GM18505 (cell line): ENCODE measurements around the gene FAM53C.
"Not testable (repeated sequence)": the region's sequence is repeated elsewhere in the genome, so short reads cannot be mapped to it uniquely, and the experiment has no call there.

Experiments
- ATAC-seq: cut with Tn5 transposase; IDR thresholded peaks from one replicate; pipeline ENCODE4 v1.9.1; 2021; ENCODE audit not compliant: unreplicated experiment
- POLR2A ChIP-seq: IDR thresholded peaks from 4 replicates; pipeline ENCODE4 v1.6.1; 2011; ENCODE audit warnings: borderline replicate concordance; ENCODE audit not compliant: insufficient read depth, insufficient read length; ENCODE audit errors: extremely low read depth

Gene FAM53C

DNA sequence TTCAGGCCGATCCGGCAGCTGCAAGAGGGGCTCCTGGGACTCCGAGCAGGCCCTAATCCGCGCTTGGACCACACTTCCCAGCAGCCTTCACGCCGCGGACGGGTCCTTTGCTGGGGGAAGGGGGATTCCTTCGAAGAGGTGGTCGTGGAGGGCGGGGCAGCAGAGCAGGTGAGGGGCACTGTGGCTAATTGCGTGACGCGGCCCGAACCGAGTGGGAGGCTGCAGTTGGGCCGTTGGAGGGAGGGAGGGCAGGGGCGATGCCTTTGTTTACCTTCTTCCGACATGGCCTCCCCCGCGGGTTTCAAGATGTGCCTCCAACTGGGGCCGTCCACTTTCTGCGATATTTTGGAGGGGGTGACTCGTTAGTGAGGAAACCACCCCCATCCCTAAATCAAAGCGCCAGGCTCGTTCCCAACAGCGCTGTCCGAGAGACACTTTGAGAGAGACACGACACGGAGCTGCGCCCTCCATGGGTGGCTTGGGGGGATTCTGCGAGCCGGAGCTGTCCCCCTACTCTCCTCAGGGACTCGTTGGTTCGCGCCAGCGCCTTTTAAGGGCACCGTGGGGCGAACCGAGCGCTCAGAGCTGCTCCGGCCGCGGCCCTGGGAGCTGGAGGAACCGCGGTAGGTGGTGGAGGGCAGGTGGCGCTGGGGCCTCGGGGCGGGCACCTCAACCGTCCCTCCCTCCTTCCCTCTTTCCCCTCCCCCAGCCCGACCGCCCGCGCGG is at the start of gene FAM53C:
Gene FAM53C, plus strand, starts transcription at position 582 of the 726 bp plus-strand sequence. CDS start 3,070 bp downstream, outside the sequence.
- peak; percentile 100 for TF ChIP-seq POLR2A
- ATAC-seq, result peak; percentile 83

DNA sequence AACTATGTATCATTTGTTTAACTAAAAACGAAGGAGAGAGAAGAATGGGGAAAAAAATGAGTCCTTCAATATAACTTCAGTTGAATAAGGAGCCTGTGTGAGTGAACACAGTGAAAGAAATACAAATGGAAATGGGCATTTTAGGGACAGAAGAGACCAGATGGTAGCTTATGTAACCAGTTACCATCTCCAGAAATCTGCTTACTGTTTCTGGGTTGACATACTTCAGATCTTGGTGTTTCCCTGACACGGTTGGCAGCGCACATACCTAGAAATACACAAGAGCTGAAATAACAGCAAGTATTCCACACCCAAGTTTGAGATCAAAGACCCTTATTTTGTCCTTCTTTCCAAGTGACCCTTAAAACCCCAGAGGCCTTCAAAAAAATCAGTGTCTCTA is 48.8 kb upstream of the FAM53C start:
- ATAC-seq, result no peak
- TF ChIP-seq POLR2A, result no peak

DNA sequence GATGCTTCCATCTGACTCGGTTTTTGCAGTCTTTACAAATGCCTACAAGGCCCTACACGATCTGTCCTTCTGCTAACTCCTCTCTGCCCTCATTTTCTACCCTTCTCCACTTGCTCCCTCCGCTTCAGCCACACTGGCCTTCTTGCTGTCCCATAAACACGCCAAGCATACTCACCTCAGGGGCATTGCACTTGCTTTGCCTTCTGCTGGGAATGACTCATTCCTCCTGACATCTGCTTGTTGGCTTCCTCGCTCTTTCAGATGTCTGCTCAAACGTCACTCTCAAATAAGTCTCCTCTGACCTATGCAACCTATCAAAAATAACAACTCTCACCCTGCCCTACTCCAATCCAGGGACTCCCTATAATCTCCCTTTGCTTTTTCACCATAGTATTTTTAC is 34.7 kb upstream of the FAM53C start:
- ATAC-seq, result no peak

DNA sequence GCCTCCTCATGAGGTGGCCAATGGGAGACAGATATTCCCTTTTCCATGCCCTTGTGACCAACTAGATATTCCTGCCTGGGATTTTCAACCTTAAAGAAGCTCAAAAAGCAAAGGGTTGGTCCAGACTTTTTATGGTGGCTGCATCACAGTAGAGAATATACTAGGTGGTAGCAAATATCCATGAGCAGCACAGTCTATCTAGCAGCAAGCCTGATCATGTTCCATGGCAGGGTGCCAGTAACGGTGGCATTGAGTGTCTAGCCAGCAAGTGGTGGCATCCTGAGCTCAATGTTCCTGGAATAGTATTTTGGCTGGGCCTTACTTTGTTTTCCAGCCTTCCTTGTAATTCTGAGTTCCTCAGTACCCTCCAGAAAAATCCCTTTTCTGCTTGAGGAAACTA is 32.3 kb upstream of the FAM53C start:
- TF ChIP-seq POLR2A, result no peak
- ATAC-seq, result no peak

More for the DNA sequence above, 34.7 kb upstream of the FAM53C start:
- no peak for TF ChIP-seq POLR2A

DNA sequence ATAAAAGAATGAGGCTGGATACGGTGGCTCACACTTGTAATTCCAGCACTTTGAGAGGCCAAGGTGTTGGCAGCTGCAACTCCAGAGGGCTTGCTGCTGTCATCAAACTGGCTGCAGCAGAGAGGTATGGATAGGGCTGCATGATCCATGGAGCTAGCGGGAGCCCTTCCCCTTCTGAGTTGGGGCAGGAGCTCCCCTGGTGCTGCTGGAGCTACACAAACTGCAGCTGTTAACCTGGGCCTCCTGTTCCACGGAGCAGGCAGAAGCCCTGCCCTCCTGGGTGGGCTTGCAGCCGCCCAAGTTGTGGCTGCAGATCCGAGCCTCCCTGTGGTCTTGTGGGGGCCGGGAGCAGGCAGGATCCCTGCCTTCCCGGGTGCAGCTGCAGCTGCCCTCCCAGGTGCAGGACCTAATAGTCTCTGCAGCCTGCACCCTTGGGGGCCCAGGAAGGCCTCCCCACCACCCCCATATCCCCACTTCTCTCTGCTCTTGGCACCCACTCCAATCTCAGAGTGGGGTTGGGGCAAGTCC is 22.3 kb upstream of the FAM53C start:
- ATAC-seq, result no peak
- no peak for TF ChIP-seq POLR2A

DNA sequence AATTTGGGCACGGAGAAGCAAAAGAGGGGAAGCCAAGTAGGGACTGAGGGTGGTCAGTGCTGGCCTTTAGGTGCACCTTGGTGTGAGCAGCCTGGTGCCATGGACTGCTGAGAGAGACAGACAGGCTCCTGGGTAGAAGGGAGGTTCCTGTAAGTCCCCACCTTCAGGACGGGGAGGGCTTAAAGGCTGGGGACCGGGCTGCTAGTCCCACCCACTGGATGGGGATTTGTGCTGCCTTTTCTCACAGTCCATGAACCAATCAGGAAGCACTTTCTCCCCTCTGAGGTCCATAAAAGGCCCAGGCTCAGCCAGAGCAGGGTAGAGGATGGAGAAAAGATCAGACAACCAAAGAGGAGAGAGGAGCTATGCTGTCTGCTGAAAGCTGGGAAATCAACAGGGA is 21.7 kb upstream of the FAM53C start:
- no peak for ATAC-seq
- no peak for TF ChIP-seq POLR2A

DNA sequence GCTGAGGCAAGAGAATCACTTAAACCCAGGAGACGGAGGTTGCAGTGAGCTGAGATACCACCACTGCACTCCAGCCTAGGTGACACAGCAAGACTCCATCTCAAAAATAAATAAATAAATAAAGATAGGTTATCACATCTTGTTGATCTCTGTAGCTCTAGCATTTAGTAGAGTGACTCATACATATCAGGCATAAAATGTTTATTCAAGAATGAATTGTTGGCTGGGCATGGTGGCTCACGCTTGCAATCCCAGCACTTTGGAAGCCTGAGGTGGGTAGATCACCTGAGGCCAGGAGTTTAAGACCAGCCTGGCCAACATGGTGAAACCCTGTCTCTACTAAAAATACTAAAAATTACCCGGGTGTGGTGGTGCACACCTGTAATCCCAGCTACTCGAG is 19.9 kb upstream of the FAM53C start:
- ATAC-seq, result not testable (repeated sequence)

DNA sequence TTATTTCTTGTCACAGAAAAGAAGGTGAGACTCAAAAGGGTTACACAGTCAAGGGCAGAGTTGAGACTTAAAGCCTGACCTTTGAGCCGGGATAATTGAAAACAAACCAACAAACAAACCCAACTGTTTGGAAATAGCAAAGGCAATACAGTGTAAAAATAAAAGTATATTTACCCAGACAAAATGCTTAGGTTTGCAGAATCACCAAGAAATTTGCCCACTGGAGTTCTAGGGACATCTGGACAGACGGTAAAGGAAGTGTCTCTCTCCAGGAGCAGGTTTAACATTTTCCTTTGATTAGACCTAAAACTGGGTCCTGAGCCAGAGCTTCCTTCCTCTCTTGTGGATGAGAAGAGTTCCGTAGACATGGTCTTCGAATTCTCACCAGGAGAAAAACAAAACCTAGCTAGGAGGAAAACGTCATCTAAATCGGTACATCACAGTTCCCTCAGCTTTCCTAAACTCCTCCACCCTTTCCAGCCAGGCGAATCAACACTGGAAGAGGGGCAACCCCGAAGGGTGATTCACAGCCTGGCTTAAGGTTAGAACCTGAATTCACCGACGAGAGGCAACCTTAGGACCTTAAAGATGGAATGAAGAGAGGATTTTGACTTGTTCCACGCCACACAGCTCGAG is 7.1 kb upstream of the FAM53C start:
- TF ChIP-seq POLR2A, result no peak
- no peak for ATAC-seq

DNA sequence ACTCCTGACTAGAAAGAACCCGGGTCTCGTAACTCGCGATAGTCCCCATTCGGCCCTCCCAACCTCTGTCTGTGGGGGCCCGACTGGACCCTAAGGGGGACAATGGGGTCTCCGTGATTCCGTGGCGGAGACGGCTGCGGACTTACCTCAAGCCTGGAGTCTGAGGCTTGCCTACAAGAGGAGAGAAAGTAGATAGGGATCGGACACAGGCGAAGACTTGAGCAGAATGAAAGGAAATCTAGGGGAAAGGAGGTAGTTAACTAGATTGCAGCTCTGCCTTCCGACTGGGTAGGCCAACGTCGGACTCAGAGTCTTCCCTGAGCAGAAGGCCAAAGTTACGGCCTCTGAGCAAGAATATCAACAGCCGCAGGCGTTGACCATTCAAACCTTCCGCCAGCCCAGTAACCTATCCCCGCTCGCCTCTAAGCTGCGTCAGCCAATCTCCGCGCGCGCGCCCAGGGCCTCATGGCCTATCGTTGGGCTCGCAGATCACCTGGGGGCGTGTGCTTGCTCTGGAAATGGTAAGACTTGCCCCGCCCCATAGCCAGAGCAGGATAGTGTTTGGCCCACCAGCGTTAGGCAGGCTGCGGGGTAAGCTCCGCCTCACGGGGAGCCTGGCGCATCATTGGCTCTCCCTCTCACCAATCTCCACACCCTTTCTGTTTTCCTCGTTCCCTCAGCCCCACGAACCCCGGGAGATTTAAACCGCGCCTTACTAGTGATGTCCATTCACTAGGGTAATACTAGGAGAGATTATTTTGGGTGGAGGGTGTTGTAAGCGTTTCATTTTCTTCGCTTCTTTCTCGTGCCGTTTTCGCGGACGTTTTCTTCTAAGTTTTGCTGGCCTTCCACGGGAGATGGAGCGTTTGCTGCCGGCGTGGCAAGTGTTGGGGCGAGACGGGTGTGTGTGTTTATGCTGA is 6.4 kb upstream of the FAM53C start, which contains the start of gene CDC25C:
Gene CDC25C, minus strand, starts transcription at position 356 of the 920 bp plus-strand sequence. CDS start 624 bp downstream, outside the sequence.
- ATAC-seq, result peak; percentile 99
- TF ChIP-seq POLR2A, result peak; percentile 75

DNA sequence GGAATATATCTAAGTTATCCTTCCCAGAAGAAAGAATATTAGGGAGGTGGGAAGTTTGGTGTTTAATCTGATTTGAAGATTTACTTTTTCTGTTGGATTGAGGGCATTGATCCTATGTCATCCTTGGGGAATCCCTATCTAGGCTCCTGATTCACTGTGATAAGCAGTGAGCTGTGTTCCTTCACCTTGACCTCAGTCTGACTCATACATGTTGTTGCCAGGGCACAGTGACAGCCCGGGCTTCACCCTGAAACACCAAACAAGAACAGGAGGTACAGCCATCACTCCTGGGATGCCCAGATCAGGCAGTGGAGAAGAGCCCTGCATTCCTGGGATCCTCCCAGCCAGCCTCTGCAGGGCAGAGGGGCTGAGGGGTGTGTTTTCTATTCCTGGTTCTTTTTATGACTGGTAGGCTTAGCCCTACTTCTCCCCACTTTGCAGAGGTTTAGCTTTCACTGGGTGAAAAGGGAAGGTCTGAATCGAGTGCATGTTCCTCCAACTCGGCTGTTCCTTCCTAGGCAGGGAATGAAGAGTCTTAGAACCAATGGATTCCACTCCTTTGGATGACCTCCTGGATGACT is 3.1 kb upstream of the FAM53C start:
- ATAC-seq, result no peak
- no peak for TF ChIP-seq POLR2A

DNA sequence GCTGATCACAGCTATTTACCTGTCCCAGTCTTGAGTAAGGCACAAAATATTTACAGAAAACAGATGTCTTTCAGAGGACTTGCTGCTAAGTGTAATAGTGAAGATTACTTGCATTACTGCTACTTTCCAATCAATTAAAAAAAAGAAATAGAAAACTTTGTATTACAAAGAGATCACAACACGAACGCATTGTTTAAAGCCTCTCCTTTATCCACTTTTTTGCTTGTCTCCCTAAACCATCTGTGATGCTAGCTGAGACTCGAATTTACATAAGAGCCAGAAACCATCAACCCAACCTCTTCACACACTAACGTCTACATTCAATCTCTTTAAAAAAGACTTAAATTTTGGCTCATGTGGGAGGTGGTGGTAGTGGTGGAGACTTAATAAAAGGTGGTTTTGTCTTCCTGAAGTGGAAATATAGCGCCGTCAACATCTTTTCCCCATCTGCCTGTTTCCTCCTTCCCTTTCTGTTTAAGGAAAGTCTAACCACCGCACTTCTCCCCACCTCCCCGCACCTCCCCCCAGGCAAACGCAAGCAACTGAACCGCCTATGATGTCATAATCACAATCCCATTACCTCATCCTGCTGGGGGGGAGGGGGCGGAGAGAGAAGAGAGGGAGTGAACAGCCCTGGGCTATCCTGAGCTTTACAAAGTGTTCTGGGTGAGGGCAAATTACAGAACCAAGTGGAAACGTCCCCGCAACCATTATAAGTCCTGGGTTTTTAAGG is 948 bp upstream of the FAM53C start:
- TF ChIP-seq POLR2A, result no peak
- peak; percentile 17 for ATAC-seq

DNA sequence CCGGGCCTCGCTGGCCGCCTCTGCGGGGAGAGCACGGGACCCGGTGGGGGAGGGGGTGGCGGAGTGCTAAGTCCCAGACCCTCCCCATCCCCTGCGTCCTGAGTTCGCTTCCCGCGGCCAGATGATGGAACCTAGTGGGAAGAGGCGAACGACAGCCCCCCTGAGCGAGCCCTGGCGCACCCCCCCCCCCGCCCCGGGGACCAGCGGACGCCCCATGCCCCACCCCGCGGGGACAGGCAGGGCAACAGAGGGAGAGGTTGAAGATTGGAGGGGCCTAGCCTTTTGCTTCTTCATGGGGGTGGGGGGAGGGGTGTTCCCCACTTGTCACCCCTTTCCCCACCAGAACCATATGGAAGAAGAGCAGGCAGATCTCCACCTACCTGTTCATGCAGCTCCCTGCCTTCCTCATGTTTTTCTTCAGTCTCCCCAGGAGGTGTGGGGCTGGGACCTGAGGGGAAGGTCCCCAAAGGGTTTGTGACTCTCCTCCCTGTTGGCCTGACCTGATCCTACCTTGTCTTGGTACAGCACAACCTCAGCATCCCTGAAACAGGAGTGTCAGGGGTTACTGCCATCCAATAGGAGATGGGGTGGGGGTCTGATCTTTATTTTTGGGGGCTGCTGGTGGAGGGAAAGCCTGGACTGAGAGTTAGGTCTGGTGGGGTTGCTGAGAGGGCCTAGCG is 485 bp downstream of the FAM53C start:
- no peak for ATAC-seq
- no peak for TF ChIP-seq POLR2A

DNA sequence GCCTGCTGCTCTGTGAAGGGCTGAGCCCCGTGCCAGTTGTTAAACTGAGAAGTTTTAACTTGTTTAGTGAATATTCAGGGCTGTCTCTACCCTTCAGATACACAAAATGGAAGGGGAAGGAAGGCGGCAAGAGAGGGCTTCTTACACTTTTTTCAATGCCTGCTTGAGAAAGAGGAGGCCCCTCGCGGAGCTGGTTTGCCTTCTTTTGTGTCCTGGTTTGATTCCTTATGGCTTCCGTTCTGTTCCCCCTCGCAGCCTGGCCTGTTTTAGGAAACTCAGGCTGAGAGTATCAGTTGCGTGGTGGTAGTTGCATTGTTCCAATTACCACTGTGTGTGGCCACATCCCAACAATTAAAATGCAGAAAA is 1.0 kb downstream of the FAM53C start:
- ATAC-seq, result no peak
- TF ChIP-seq POLR2A, result no peak
